Activated CD4-positive, CD25-positive, alpha-beta regulatory T cell treated with anti-CD3 and anti-CD28 coated beads, Interleukin-2, amount 50 U/mL, for 24 hours (primary cell): ENCODE results near the gene HERC5.
"Not testable (repeated sequence)": the region's sequence is repeated elsewhere in the genome, so short reads cannot be mapped to it uniquely, and the experiment has no call there.

Experiments used
- ATAC-seq, 2 donors: fragments of 150-1000 bp; cut with Tn5 transposase; one replicate each; pipeline ENCODE4 v1.10.0; 2021; ENCODE audit warnings: mild to moderate bottlenecking in 1 of 2, moderate library complexity in 1 of 2

The HERC5 gene

DNA sequence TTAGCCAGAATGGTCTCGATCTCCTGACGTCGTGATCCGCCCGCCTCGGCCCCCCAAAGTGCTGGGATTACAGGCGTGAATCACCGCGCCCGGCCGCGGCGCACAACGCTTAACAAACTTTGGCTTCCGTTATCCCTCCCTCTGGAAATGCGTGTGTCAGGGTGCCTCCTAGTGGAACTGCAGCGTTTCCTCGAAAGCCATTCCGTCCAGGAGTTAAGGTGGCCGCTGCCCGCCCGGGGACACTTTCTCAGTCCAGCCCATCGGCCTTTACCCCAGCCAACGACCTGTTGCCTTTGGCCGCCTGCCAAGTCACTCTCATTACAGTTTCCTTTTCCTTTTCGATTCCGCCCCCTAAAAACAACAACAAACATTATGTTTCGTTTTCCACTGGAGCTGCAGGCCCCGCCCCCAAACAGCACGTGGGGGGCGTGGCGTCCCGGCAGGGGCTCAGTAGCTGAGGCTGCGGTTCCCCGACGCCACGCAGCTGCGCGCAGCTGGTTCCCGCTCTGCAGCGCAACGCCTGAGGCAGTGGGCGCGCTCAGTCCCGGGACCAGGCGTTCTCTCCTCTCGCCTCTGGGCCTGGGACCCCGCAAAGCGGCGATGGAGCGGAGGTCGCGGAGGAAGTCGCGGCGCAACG is at the start of gene HERC5:
Gene HERC5, plus strand, starts transcription at position 450 of the 637 bp plus-strand sequence. Its CDS starts 151 bp downstream, at position 601.
- ATAC-seq, result peak; percentile 95

DNA sequence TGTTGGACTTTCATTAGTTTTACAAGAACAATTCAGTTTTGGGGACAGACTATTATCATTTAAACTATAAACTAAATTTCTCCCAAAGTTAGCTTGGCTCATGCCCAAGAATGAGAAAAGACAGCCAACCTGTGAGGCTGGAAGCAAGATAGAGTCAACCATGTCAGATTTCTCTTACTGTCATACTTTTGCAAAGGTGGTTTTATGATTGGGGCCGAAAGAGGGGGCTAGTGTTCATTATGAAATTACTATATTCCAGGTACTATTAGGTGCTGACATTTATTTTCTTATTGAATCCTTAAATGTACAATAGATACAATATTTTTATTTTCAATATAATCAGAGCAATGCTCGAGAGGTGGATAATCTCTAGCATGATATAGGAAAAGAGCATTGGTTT is 47.7 kb upstream of the HERC5 start:
- ATAC-seq, result no peak

GRCh38 chr4:88409789-88410188 is 47.1 kb upstream of the HERC5 start:
- ATAC-seq, result no peak

DNA sequence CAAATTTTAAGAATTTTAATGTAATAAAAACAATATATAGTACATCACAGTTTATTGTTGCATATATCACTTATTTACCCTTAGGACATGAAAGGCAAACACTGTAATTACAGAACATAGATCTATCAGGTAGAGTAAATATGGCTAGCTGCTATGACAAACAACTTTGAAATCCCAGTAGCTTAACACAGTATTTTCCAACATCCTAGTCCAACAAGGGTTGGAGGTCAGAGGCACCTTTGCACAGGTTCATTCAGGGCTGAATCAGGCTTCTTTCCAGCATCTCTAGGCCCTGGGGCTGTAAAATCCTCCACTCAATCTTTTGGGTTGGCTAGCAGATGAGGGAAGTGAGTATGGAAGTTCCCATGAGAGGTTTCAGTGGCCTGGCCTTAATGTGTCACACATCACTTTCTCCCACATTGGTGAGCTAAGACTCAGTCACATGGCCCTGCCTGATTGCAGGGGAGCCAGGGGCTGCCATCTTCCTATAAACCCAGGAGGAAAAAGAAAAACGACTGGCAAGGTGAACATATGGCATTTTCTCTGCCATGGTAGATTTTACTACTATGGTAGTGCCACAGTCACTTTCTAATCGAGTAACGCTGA is 45.3 kb upstream of the HERC5 start:
- ATAC-seq, result peak in 1 of 2 donors; percentile 45

- ATAC-seq, result no peak
Observed at GRCh38 chr4:88413801-88414200, 43.1 kb upstream of the HERC5 start.

GRCh38 chr4:88414755-88415154 is 42.2 kb upstream of the HERC5 start:
- no peak for ATAC-seq

DNA sequence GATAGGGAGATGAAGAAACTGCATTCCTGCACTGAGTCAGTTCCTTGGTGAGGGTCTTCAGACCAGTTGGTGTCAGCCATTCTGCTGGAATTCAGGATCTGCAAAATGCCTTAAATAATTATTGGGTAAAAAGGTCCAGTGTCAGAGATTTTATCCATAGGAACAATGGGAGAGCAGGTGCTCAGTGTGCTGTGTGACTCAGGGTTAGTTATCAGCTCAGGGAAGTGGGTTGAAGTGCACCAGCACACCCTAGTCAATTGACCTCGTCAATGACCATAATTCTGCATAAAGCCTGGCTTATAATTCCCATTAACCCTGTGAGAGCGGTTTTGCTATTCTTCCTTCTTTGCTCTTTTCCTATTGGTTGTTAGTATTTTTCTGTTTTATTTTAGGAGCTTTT is 40.9 kb upstream of the HERC5 start:
- ATAC-seq, result no peak

- ATAC-seq, result no peak
Observed at GRCh38 chr4:88418411-88418810, 38.5 kb upstream of the HERC5 start.

GRCh38 chr4:88419874-88420273 is 37.0 kb upstream of the HERC5 start:
- ATAC-seq, result no peak

- no peak for ATAC-seq
Observed at GRCh38 chr4:88420844-88421243, 36.1 kb upstream of the HERC5 start.

DNA sequence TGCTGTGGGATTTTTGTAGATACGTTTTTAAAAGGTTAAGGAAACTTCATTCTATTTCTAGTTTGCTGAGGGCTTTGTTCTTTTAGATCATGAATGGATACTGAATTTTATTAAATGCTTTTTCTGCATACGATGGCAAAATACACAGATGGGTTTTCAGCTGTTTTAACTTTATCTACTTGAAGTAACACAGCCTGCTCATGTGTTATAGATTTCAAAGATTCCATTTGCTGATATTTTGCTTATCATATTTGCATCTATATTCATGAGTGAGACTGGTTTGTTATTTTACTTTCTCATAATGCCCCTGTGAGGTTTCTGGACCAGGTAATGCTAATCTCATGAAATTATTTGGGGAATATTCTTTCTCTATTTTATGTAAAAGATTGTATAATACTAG is 34.5 kb upstream of the HERC5 start:
- no peak for ATAC-seq

DNA sequence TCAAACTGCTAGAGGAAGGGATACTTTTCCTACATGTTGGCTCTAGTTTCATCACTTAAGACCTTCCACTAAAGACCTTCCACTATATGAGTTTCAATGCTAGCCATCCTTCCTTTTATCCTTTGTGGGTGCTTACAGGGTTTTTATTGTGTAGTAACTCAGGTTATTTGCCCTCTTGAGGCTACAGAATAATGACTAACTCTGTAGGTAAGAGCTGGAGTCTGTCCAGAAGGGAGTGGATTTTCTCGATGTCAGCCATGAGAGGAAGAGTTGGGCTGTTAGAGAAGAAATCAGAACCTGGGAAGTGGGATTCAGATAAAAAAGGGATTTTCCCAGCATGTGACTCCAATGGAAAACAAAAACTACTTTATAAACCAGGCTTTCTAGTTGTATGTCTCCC is 27.5 kb upstream of the HERC5 start:
- no peak for ATAC-seq

- ATAC-seq, result no peak
Observed at GRCh38 chr4:88435987-88436693, 20.8 kb upstream of the HERC5 start.

DNA sequence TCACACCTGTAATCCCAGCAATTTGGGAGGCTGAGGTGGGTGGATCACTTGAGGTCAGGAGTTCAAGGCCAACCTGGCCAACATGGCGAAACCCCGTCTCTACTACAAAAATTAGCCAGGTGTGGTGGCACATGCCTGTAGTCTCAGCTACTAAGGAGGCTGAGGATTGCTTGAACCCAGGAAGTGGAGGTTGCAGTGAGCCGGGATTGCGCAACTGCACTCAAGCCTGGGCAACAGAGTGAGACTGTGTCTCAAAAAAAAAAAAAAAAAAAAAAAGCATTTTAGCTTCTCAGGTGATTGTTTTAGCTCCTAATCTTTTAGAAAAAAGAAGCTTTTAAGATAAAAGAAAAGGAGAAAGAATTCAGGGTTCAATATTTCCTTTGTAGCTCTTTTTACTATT is 19.0 kb upstream of the HERC5 start:
- not testable (repeated sequence) for ATAC-seq

DNA sequence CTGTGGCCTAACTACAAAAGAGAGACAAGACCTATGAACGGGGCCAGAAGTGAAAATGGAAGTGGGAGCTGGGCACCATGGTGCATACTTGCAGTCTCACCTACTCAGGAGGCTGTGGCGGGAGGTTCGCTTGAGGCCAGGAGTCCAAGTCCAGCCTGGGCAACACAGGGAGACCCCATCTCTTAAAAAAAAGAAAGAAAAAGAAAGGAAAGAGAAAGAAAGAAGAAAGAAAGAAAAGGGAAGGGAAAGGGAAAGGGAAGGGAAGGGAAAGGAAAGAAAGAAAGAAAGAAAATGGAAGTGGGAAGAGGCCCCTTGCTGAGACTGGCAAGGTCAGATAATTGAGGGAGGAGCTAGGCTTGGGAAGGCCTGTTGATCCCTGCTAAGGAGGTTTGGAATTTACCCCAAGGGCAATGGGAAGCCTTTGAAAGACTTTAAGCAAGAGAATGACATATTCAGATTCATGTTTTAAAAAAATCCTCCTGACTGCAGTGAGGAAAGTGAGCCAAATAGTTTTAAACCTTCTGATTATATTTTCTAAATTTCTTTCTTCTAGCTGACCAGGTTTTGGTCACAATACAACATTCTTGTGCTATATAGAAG is 17.7 kb upstream of the HERC5 start:
- ATAC-seq, result no peak

- no peak for ATAC-seq
Observed at GRCh38 chr4:88440146-88440545, 16.8 kb upstream of the HERC5 start.

GRCh38 chr4:88441696-88442095 is 15.2 kb upstream of the HERC5 start:
- no peak for ATAC-seq

DNA sequence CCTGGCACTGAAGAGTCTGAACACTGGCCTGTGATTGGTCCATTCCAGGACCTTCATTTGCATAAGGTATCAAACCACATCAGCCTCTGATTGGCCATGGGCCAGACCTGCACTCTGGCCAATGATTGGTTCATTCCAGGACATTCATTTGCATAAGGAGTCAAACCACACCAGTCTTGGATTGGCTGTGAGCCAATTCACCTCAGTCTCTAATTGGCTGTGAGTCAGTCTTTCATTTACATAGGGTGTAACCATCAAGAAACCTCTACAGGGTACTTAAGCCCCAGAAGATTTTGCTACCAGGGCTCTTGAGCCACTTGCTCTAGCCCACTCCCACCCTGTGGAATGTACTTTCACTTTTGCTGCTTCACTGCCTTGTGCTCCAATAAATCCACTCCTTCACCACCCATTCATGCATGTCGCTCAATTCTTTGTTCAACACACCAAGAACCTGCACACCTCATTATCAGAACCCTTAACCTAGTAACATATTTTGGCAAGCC is 14.2 kb upstream of the HERC5 start:
- no peak for ATAC-seq

DNA sequence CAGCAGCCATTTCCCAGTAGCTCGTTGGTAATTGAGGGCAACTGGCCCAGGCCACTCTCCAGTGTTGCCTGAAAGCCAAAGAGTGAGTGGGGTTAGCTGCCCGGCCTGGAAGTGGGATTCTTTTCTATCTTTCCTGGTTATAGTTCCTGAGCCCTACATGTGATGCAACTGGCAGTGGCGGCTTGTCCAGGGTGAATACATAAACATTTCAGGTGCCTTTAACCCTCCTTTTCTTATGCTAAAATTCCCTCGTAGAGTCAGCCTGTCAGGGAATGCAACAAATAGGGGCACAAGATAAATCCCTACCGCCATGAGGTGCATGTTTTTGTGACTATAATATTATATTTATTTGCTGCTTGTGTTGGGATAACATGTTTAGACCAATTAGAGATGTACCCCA is 13.4 kb upstream of the HERC5 start:
- ATAC-seq, result no peak

DNA sequence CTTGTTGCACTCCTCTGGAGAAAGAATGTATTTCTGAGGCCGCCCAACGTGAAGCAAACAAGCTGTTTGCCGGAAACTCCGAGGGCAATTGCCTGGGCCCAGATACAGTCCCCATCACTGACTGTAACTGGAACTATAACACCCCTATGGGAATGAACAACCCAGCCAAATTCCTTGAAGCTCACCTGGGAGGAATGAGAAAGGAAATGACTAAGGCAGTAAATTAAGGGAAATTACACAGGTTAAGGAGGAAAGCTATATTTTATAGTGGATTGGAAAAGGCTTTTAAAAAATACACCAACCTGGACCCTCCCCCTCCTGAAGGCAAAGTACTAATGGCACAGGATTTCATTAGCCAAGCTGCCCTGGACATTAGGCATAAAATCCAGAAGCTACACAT is 11.7 kb upstream of the HERC5 start:
- no peak for ATAC-seq

- no peak for ATAC-seq
Observed at GRCh38 chr4:88446124-88446523, 10.8 kb upstream of the HERC5 start.

GRCh38 chr4:88447371-88448095 is 9.4 kb upstream of the HERC5 start:
- no peak for ATAC-seq

DNA sequence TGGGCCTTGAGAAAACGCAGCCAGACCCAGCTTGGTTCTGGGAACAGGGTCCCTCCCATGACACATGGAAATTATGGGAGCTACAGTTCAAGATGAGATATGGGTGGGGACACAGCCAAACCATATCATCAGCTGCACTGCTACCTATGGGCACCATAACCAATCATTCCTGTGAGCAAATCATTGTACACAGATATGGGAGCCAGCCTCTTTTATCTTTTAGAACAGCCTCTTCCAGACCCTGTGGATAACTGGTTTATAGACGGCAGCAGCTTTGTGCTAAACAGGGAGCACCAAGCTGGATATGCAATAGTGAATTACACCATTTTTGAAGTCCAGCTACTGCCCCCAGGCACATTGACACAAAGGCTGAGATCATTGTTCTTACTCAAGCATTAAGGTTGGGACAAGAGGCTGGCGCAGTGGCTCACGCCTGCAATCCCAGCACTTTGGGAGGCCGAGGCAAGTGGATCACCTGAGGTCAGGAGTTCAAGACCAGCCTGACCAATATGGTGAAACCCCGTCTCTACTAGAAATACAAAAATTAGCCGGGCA is 8.6 kb upstream of the HERC5 start:
- ATAC-seq, result not testable (repeated sequence)
